K562 (cell line): ENCODE measurements around the gene LZTS3.

Experiments
- CBX5 ChIP-seq: IDR thresholded peaks from 2 replicates; pipeline ENCODE4 v1.6.1; 2014; ENCODE audit warnings: low read depth, borderline replicate concordance
- CTCF ChIP-seq, 3 experiments: IDR thresholded peaks in 2 of 3; conservative IDR thresholded peaks in 1 of 3; 2 replicates each; pipeline ENCODE4 v1.5.1; 2011 to 2012; ENCODE audit warnings: low read length in 3 of 3, mild to moderate bottlenecking in 3 of 3, control low read depth in 2 of 3, improper control_type of control experiment in 1 of 3, inconsistent platforms in 1 of 3, low read depth in 1 of 3, mixed read lengths in 1 of 3, moderate library complexity in 1 of 3; ENCODE audit not compliant: insufficient read depth in 2 of 3
- ETV1 ChIP-seq: fragments of 450-650 bp; conservative IDR thresholded peaks from 2 replicates; pipeline ENCODE4 v1.6.1; 2016; ENCODE audit warnings: missing genetic modification characterization, control low read depth, low read depth, missing compliant biosample characterization
- SREBF2 ChIP-seq: sonication (generic); formaldehyde crosslinking; IDR thresholded peaks from 2 replicates; pipeline ENCODE4 v1.4.0; 2020; ENCODE audit warnings: mild to moderate bottlenecking, missing genetic modification reagents
- TAF1 ChIP-seq: IDR thresholded peaks from 2 replicates; pipeline ENCODE4 v1.6.1; 2011; ENCODE audit warnings: mild to moderate bottlenecking, low read length, moderate library complexity; ENCODE audit not compliant: insufficient read depth, control insufficient read depth, severe bottlenecking; ENCODE audit errors: extremely low read depth
- WHSC1 ChIP-seq: IDR thresholded peaks from one replicate; pipeline ENCODE4 v1.6.1; 2012; ENCODE audit warnings: low read length, control low read depth, inconsistent platforms
- ZBTB40 ChIP-seq, 2 experiments: fragments of 450-650 bp in 1 of 2; sonication (generic) in 1 of 2; formaldehyde crosslinking in 1 of 2; IDR thresholded peaks; 2 replicates each; pipeline versions ENCODE4 v1.7.1 to v1.9.0; 2016 to 2022; ENCODE audit warnings: inconsistent platforms in 1 of 2, mild to moderate bottlenecking in 1 of 2, missing genetic modification reagents in 1 of 2
- ZFPM2 ChIP-seq: fragments of 250-450 bp; sonication (Bioruptor Pico); IDR thresholded peaks from 2 replicates; pipeline ENCODE4 v1.5.1; 2022; ENCODE audit warnings: mild to moderate bottlenecking

- TF ChIP-seq CTCF (IDR thresholded peaks at IDR 0.05 in 2 of 3, conservative IDR thresholded peaks at IDR 0.05 in 1 of 3; ENCODE audit: insufficient read depth in 2 of 3, low read depth in 1 of 3, low read length in 3 of 3) (no peak; a peak in 1 of 6 replicates), CBX5 (no peak), ZFPM2 (CRISPR knock-in tag) (no peak), ZBTB40 (IDR thresholded peaks at IDR 0.05) (no peak), ZBTB40 (CRISPR knock-in tag; IDR thresholded peaks at IDR 0.05) (no peak), WHSC1 (no peak), TAF1 (no peak), SREBF2 (no peak), ETV1 (tag) (no peak)
Observed at GRCh38 chr20:3172933-3173609, at the start of gene LZTS3.
